ENCODE data around the gene ATM. TPM values are rescaled to one million over a fixed set of nuclear protein-coding genes. Genes with fewer than 3 reads are reported as not detected.

Gene ATM
- total and polyA plus RNA-seq, 7 donors: 5.6 to 22.7 (median 14.9) TPM

- Histone ChIP-seq H3K36me3 (ENCODE audit: insufficient read depth in 1 of 2, low read depth in 1 of 2) (peaks cover 0 to 3% of the 10 kb centered on the region in 2 donors), H3K4me1 (peaks cover 8% of the 10 kb centered on the region), H3K9me3 (no peaks in the 10 kb centered on the region), H3K4me3 (no peak overlapping the region), H3K27ac (no peak overlapping the region), H3K27me3 (ENCODE audit: insufficient read depth in 3 of 3, low read length in 2 of 3) (no peaks in the 10 kb centered on the region)
- ATAC-seq (no peak), DNase-seq (no peak)
- intact Hi-C loops (cut with DNase I): no loop called here
- TF ChIP-seq CTCF (IDR thresholded peaks at IDR 0.05): no peak
- 77 to 85% (median 80%) methylated on average over 7 of the region's 7 CpGs for WGBS, 3 donors
Observed at GRCh38 chr11:108218912-108219783, 3.7 kb upstream of the ATM start.

- Histone ChIP-seq H3K4me3 (peak overlapping the region; percentile 85), H3K27ac (peak overlapping the region; percentile 90), H3K27me3 (ENCODE audit: insufficient read depth in 3 of 3, low read length in 2 of 3) (no peaks in the 10 kb centered on the region), H3K4me1 (peaks cover 16% of the 10 kb centered on the region), H3K36me3 (ENCODE audit: insufficient read depth in 1 of 2, low read depth in 1 of 2) (peaks cover 0 to 3% of the 10 kb centered on the region in 2 donors), H3K9me3 (no peaks in the 10 kb centered on the region)
- ATAC-seq (no peak), DNase-seq (no peak)
- intact Hi-C loops (cut with DNase I): loop anchor here (5.0 to 10.0 kb wide), 2 partner anchors 99 to 216 kb away; partner anchors contain the start of genes ACAT1 (in 2 of the 2) and CUL5 (in 1 of the 2)
- no peak for TF ChIP-seq CTCF (IDR thresholded peaks at IDR 0.05)
- WGBS, 3 donors: 52 to 57% (median 54%) methylated on average over 5 of the region's 5 CpGs
Observed at GRCh38 chr11:108220721-108221336, 2.0 kb upstream of the ATM start.

- Histone ChIP-seq H3K9me3 (no peaks in the 10 kb centered on the region), H3K36me3 (ENCODE audit: insufficient read depth in 1 of 2, low read depth in 1 of 2) (peaks cover 0 to 3% of the 10 kb centered on the region in 2 donors), H3K27ac (peak overlapping the region; percentile 90), H3K27me3 (ENCODE audit: insufficient read depth in 3 of 3, low read length in 2 of 3) (no peaks in the 10 kb centered on the region), H3K4me1 (peaks cover 16% of the 10 kb centered on the region), H3K4me3 (peak overlapping the region; percentile 85)
- no peak for DNase-seq
- intact Hi-C loops (cut with DNase I): loop anchor here (5.0 to 10.0 kb wide), 2 partner anchors 99 to 217 kb away; partner anchors contain the start of genes ACAT1 (in 2 of the 2) and CUL5 (in 1 of the 2)
- TF ChIP-seq CTCF (IDR thresholded peaks at IDR 0.05): no peak
- no peak for ATAC-seq
- 3% methylated on average over 12 of the region's 12 CpGs for WGBS, 3 donors
Observed at GRCh38 chr11:108221371-108221770, 1.5 kb upstream of the ATM start.

- DNase-seq (no peak), ATAC-seq (no peak)
- H3K4me3 ChIP-seq: peak overlapping the region; percentile 85
- H3K27ac ChIP-seq: peak overlapping the region; percentile 90
- H3K27me3 ChIP-seq (ENCODE audit: insufficient read depth in 3 of 3, low read length in 2 of 3): no peaks in the 10 kb centered on the region
- peaks cover 16% of the 10 kb centered on the region for H3K4me1 ChIP-seq
- H3K36me3 ChIP-seq (ENCODE audit: insufficient read depth in 1 of 2, low read depth in 1 of 2): peaks cover 0 to 3% of the 10 kb centered on the region in 2 donors
- intact Hi-C loops (cut with DNase I): loop anchor here (5.0 to 10.0 kb wide), 2 partner anchors 100 to 217 kb away; partner anchors contain the start of genes ACAT1 (in 2 of the 2) and CUL5 (in 1 of the 2)
- 0 to 1% (median 0%) methylated on average over 29 of the region's 29 CpGs for WGBS, 3 donors
- TF ChIP-seq CTCF (IDR thresholded peaks at IDR 0.05): no peak
- no peaks in the 10 kb centered on the region for H3K9me3 ChIP-seq
Observed at GRCh38 chr11:108221911-108222573, 825 bp upstream of the ATM start.

Data from psoas muscle (tissue), 8 donors.